ENCODE data around the gene ANTXRL. TPM values are rescaled to one million over a fixed set of nuclear protein-coding genes. Genes with fewer than 3 reads are reported as not detected.
"Not testable (repeated sequence)": the region's sequence is repeated elsewhere in the genome, so short reads cannot be mapped to it uniquely, and the experiment has no call there.

ANTXRL gene
- total RNA-seq, 4 donors from 2014 or later: not detected

- H3K4me3 ChIP-seq: no peak overlapping the region
- H3K27ac ChIP-seq: no peak overlapping the region
- no peak for DNase-seq
- intact Hi-C loops (cut with DNase I): no loop called here
- TF ChIP-seq POLR2A (IDR thresholded peaks at IDR 0.05) (no peak), CTCF (IDR thresholded peaks at IDR 0.05) (no peak)
- H3K9me3 ChIP-seq: peaks cover 0 to 5% (median 0%) of the 10 kb centered on the region in 3 donors
- WGBS, 2 donors: 67% methylated on average over 1 of the region's 2 CpGs; no CpG with 5 or more reads in 1 of the 2 donors
- H3K4me1 ChIP-seq: no peaks in the 10 kb centered on the region
- H3K27me3 ChIP-seq: no peaks in the 10 kb centered on the region
- no peaks in the 10 kb centered on the region for H3K36me3 ChIP-seq
Observed at GRCh38 chr10:46240684-46241565, 45.9 kb upstream of the ANTXRL start.

GRCh38 chr10:46245381-46245900 is 41.4 kb upstream of the ANTXRL start:
- Histone ChIP-seq H3K9me3 (peaks cover 0 to 5% (median 0%) of the 10 kb centered on the region in 3 donors), H3K27ac (no peak overlapping the region), H3K27me3 (no peaks in the 10 kb centered on the region), H3K36me3 (no peaks in the 10 kb centered on the region), H3K4me1 (no peaks in the 10 kb centered on the region), H3K4me3 (no peak overlapping the region)
- WGBS, 2 donors: 70 to 77% methylated on average over 4 to 9 of the region's 9 CpGs
- TF ChIP-seq CTCF (IDR thresholded peaks at IDR 0.05) (no peak), POLR2A (IDR thresholded peaks at IDR 0.05) (no peak)
- intact Hi-C loops (cut with DNase I): no loop called here
- DNase-seq: no peak

- 73 to 79% methylated on average over 7 to 10 of the region's 10 CpGs for WGBS, 2 donors
- H3K4me1 ChIP-seq; H3K9me3 ChIP-seq; intact Hi-C loops (cut with DNase I); DNase-seq; H3K27me3 ChIP-seq; H3K4me3 ChIP-seq; H3K27ac ChIP-seq; H3K36me3 ChIP-seq: not testable (repeated sequence)
Observed at GRCh38 chr10:46246400-46247180, 40.2 kb upstream of the ANTXRL start.

GRCh38 chr10:46247181-46247475 is 39.7 kb upstream of the ANTXRL start:
- no peaks in the 10 kb centered on the region for H3K27me3 ChIP-seq
- H3K9me3 ChIP-seq: peaks cover 0 to 3% (median 0%) of the 10 kb centered on the region in 3 donors
- no peaks in the 10 kb centered on the region for H3K4me1 ChIP-seq
- intact Hi-C loops (cut with DNase I): no loop called here
- H3K27ac ChIP-seq: no peak overlapping the region
- no peak overlapping the region for H3K4me3 ChIP-seq
- DNase-seq: no peak
- TF ChIP-seq CTCF (IDR thresholded peaks at IDR 0.05) (no peak), POLR2A (IDR thresholded peaks at IDR 0.05) (no peak)
- H3K36me3 ChIP-seq: no peaks in the 10 kb centered on the region
- 89 to 93% methylated on average over 3 of the region's 3 CpGs for WGBS, 2 donors

- Histone ChIP-seq H3K4me1 (no peaks in the 10 kb centered on the region), H3K27me3 (no peaks in the 10 kb centered on the region), H3K9me3 (no peaks in the 10 kb centered on the region), H3K27ac (no peak overlapping the region), H3K4me3 (no peak overlapping the region), H3K36me3 (no peaks in the 10 kb centered on the region)
- WGBS, 2 donors: 80 to 94% methylated on average over 3 to 5 of the region's 14 CpGs
- DNase-seq: no peak
- intact Hi-C loops (cut with DNase I): no loop called here
- TF ChIP-seq CTCF (IDR thresholded peaks at IDR 0.05) (no peak), POLR2A (IDR thresholded peaks at IDR 0.05) (no peak)
Observed at GRCh38 chr10:46247808-46248569, 38.8 kb upstream of the ANTXRL start.

Measured in esophagus squamous epithelium (tissue), 5 donors.